ENCODE measurements around the gene KLF6. TPM values are rescaled to one million over a fixed set of nuclear protein-coding genes. Genes with fewer than 3 reads are reported as not detected.

Gene KLF6
- total RNA-seq (1,000 to 10,000 TPM in 1 of 5 experiments, 100 to 1,000 TPM in 4; 142 to 1,870 (median 168) TPM), polyA plus RNA-seq (100 to 1,000 TPM; 153 to 190 TPM), total RNA-seq (1,679 reads per million, percentile 100 among the genes with 10 or more reads in this experiment)

- DNase-seq (peak in 4 of 9 donors; percentile 51 to 60 (median 55)), ATAC-seq (no peak)
- peak within 1 kb of the TSS; percentile 98 to 99 (median 99) for H3K27ac Mint-ChIP-seq
- Histone ChIP-seq H3K4me3 (ENCODE audit: low read length) (peak within 1 kb of the TSS; percentile 92), H3K27me3 (ENCODE audit: control insufficient read depth in 2 of 2, insufficient read depth in 2 of 2, low read length in 2 of 2) (no peaks in the 10 kb centered on the region), H3K36me3 (ENCODE audit: control insufficient read depth in 2 of 3, insufficient read depth in 3 of 3, low read length in 3 of 3) (peaks cover under 1 to 33% (median 24%) of the 10 kb centered on the region in 3 experiments), H3K27ac (ENCODE audit: low read depth, low read length) (peak within 1 kb of the TSS; percentile 99), H3K4me1 (ENCODE audit: control insufficient read depth in 2 of 2, insufficient read depth in 2 of 2, low read length in 2 of 2) (peaks cover 28 to 37% of the 10 kb centered on the region in 2 donors), H3K9me3 (ENCODE audit: control insufficient read depth in 2 of 3, low read length in 3 of 3) (no peaks in the 10 kb centered on the region)
- peaks cover 0 to 14% (median 2%) of the 10 kb centered on the region in 11 donors for H3K9me3 Mint-ChIP-seq
- ChIA-PET POLR2A (interaction anchor here (0.7 to 6.6 kb wide), 54 partner anchors 8 to 1508 kb away, joined by 3 to 401 read pairs (median 5); partner anchors contain the start of gene PITRM1), CTCF (interaction anchor here (0.7 to 1.6 kb wide), 7 partner anchors 11 to 329 kb away, joined by 3 to 5 read pairs (median 4); no protein-coding TSS in a partner anchor)
- peak within 1 kb of the TSS; percentile 86 to 99 (median 96) for H3K4me3 Mint-ChIP-seq
- H3K36me3 Mint-ChIP-seq = peaks cover 18 to 49% (median 21%) of the 10 kb centered on the region in 5 donors
- peaks cover 28 to 58% (median 44%) of the 10 kb centered on the region in 7 donors for H3K4me1 Mint-ChIP-seq
- peaks cover 0 to 12% (median 0%) of the 10 kb centered on the region in 5 donors for H3K27me3 Mint-ChIP-seq
- intact Hi-C loops (cut with micrococcal nuclease) = loop anchor here (1.0 to 10.0 kb wide), 12 partner anchors 20 to 870 kb away; no protein-coding TSS in a partner anchor
Measured at GRCh38 chr10:3784510-3785250, at the start of gene KLF6. KLF6 (minus strand) TSS chr10:3785209; CDS start chr10:3785014, 195 bp downstream.

GRCh38 chr10:3834404-3834803 is 49.4 kb upstream of the KLF6 start:
- peaks cover 5 to 14% of the 10 kb centered on the region in 2 donors for H3K4me1 ChIP-seq (ENCODE audit: control insufficient read depth in 2 of 2, insufficient read depth in 2 of 2, low read length in 2 of 2)
- Mint-ChIP-seq H3K9me3 (peaks cover 0 to 2% (median 0%) of the 10 kb centered on the region in 11 donors), H3K4me3 (no peak overlapping the region), H3K27ac (peak overlapping the region in 1 of 9 donors; percentile 80), H3K36me3 (peaks cover 0 to 3% (median 0%) of the 10 kb centered on the region in 5 donors), H3K4me1 (peaks cover 0 to 69% (median 6%) of the 10 kb centered on the region in 7 donors), H3K27me3 (no peaks in the 10 kb centered on the region)
- DNase-seq = no peak
- no peak for ATAC-seq
- CTCF ChIA-PET = no interaction called here
- H3K9me3 ChIP-seq (ENCODE audit: control insufficient read depth in 2 of 3, low read length in 3 of 3) = no peaks in the 10 kb centered on the region
- no peaks in the 10 kb centered on the region for H3K36me3 ChIP-seq (ENCODE audit: control insufficient read depth in 2 of 3, insufficient read depth in 3 of 3, low read length in 3 of 3)
- H3K4me3 ChIP-seq (ENCODE audit: low read length) = no peak overlapping the region
- POLR2A ChIA-PET = interaction anchor here (0.7 to 6.0 kb wide), 2 partner anchors 50 to 56 kb away, joined by 3 to 44 read pairs; partner anchors contain the start of gene KLF6
- no peaks in the 10 kb centered on the region for H3K27me3 ChIP-seq (ENCODE audit: control insufficient read depth in 2 of 2, insufficient read depth in 2 of 2, low read length in 2 of 2)
- H3K27ac ChIP-seq (ENCODE audit: low read depth, low read length) = no peak overlapping the region
- intact Hi-C loops (cut with micrococcal nuclease) = no loop called here

- no peak overlapping the region for H3K27ac ChIP-seq (ENCODE audit: low read depth, low read length)
- H3K27me3 Mint-ChIP-seq = no peaks in the 10 kb centered on the region
- CTCF ChIA-PET = no interaction called here
- peaks cover 0 to 2% (median 0%) of the 10 kb centered on the region in 11 donors for H3K9me3 Mint-ChIP-seq
- peak overlapping the region in 2 of 9 donors; percentile 8 to 26 for H3K27ac Mint-ChIP-seq
- no peak overlapping the region for H3K4me3 ChIP-seq (ENCODE audit: low read length)
- peaks cover 9 to 78% (median 19%) of the 10 kb centered on the region in 7 donors for H3K4me1 Mint-ChIP-seq
- H3K4me3 Mint-ChIP-seq = no peak overlapping the region
- peaks cover 0 to 3% (median 0%) of the 10 kb centered on the region in 5 donors for H3K36me3 Mint-ChIP-seq
- H3K27me3 ChIP-seq (ENCODE audit: control insufficient read depth in 2 of 2, insufficient read depth in 2 of 2, low read length in 2 of 2) = no peaks in the 10 kb centered on the region
- no peaks in the 10 kb centered on the region for H3K36me3 ChIP-seq (ENCODE audit: control insufficient read depth in 2 of 3, insufficient read depth in 3 of 3, low read length in 3 of 3)
- no peak for ATAC-seq
- H3K4me1 ChIP-seq (ENCODE audit: control insufficient read depth in 2 of 2, insufficient read depth in 2 of 2, low read length in 2 of 2) = peaks cover 14 to 25% of the 10 kb centered on the region in 2 donors
- no peak for DNase-seq
- POLR2A ChIA-PET = interaction anchor here (6.0 kb wide), 1 partner anchor 49 kb away, joined by 44 read pairs; the partner anchor contains the start of gene KLF6
- intact Hi-C loops (cut with micrococcal nuclease) = no loop called here
- no peaks in the 10 kb centered on the region for H3K9me3 ChIP-seq (ENCODE audit: control insufficient read depth in 2 of 3, low read length in 3 of 3)
Measured at GRCh38 chr10:3833046-3833445, 48.0 kb upstream of the KLF6 start.

DNA sequence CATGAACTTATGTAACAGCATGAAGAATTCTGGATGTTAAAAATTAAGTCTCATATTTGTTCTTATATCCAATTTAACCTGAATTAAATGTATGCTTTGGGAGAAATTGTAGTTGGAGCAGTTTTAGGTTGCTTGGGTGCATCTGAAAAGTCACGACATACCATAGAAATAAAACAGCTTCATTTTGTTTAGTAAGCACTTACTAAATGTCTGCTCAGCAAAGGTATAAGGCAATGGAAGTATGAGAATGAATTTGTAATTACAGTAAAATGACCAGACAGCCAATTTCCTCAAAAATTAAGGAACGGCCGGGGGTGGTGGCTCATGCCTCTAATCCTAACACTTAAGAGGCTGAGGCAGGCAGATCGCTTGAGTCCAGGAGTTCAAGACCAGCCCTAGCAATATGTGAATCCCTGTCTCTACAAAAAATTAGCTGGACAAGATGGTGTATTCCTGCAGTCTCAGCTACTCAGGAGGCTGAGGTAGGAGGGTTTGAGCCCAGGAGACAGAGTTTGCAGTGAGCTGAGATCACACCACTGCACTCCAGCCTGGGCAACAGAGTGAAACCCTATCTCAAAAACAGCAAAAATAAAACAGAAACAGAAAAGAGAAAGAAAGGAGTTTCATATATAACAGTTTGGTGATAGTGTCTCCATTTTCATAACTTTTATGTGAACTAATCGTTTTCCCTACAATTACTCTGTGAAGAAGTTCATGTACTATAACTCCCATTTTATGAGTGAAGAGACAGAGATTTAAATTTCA is 47.2 kb upstream of the KLF6 start:
- ATAC-seq (no peak), DNase-seq (no peak)
- Mint-ChIP-seq H3K9me3 (peaks cover 0 to 2% (median 0%) of the 10 kb centered on the region in 11 donors), H3K4me3 (no peak overlapping the region), H3K27ac (peak overlapping the region in 3 of 9 donors; percentile 6 to 26 (median 23)), H3K27me3 (no peaks in the 10 kb centered on the region), H3K4me1 (peaks cover 12 to 82% (median 22%) of the 10 kb centered on the region in 7 donors), H3K36me3 (peaks cover 0 to 3% (median 0%) of the 10 kb centered on the region in 5 donors)
- H3K4me1 ChIP-seq (ENCODE audit: control insufficient read depth in 2 of 2, insufficient read depth in 2 of 2, low read length in 2 of 2) = peaks cover 15 to 25% of the 10 kb centered on the region in 2 donors
- H3K27ac ChIP-seq (ENCODE audit: low read depth, low read length) = no peak overlapping the region
- no peaks in the 10 kb centered on the region for H3K27me3 ChIP-seq (ENCODE audit: control insufficient read depth in 2 of 2, insufficient read depth in 2 of 2, low read length in 2 of 2)
- no peaks in the 10 kb centered on the region for H3K9me3 ChIP-seq (ENCODE audit: control insufficient read depth in 2 of 3, low read length in 3 of 3)
- H3K4me3 ChIP-seq (ENCODE audit: low read length) = no peak overlapping the region
- ChIA-PET POLR2A (interaction anchor here (5.9 kb wide), 1 partner anchor 49 kb away, joined by 91 read pairs; the partner anchor contains the start of gene KLF6), CTCF (no interaction called here)
- H3K36me3 ChIP-seq (ENCODE audit: control insufficient read depth in 2 of 3, insufficient read depth in 3 of 3, low read length in 3 of 3) = no peaks in the 10 kb centered on the region
- intact Hi-C loops (cut with micrococcal nuclease) = no loop called here

DNA sequence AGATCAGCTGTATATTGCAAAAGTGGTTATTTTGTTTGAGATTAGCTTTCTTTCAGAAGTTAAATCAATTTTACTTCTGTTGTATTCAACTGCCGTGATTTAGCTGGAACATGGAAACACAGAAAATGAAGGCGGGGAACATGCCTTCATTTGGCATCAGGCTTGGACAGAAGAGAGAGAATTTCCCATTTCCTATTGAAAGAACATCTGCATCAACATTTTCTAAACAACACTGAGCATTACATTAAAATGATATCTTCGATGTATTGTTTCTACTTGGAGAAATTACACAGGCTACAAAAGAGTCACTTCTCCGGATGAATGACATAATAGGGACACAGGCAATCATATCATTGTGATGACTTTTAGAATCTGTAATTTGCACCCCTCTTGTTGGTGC is 46.6 kb upstream of the KLF6 start:
- H3K36me3 Mint-ChIP-seq = peaks cover 0 to 3% (median 0%) of the 10 kb centered on the region in 5 donors
- Histone ChIP-seq H3K27ac (ENCODE audit: low read depth, low read length) (no peak overlapping the region), H3K4me1 (ENCODE audit: control insufficient read depth in 2 of 2, insufficient read depth in 2 of 2, low read length in 2 of 2) (peaks cover 15 to 25% of the 10 kb centered on the region in 2 donors), H3K9me3 (ENCODE audit: control insufficient read depth in 2 of 3, low read length in 3 of 3) (no peaks in the 10 kb centered on the region), H3K36me3 (ENCODE audit: control insufficient read depth in 2 of 3, insufficient read depth in 3 of 3, low read length in 3 of 3) (no peaks in the 10 kb centered on the region), H3K27me3 (ENCODE audit: control insufficient read depth in 2 of 2, insufficient read depth in 2 of 2, low read length in 2 of 2) (no peaks in the 10 kb centered on the region), H3K4me3 (ENCODE audit: low read length) (no peak overlapping the region)
- H3K27ac Mint-ChIP-seq = peak overlapping the region in 1 of 9 donors; percentile 26
- no peaks in the 10 kb centered on the region for H3K27me3 Mint-ChIP-seq
- no peak for ATAC-seq
- H3K9me3 Mint-ChIP-seq = peaks cover 0 to 2% (median 0%) of the 10 kb centered on the region in 11 donors
- DNase-seq = no peak
- ChIA-PET CTCF (no interaction called here), POLR2A (interaction anchor here (1.2 to 5.9 kb wide), 2 partner anchors 48 to 67 kb away, joined by 3 to 91 read pairs; partner anchors contain the start of gene KLF6)
- H3K4me3 Mint-ChIP-seq = no peak overlapping the region
- intact Hi-C loops (cut with micrococcal nuclease) = no loop called here
- H3K4me1 Mint-ChIP-seq = peaks cover 12 to 76% (median 22%) of the 10 kb centered on the region in 7 donors

GRCh38 chr10:3830946-3831345 is 45.9 kb upstream of the KLF6 start:
- H3K4me1 Mint-ChIP-seq = peaks cover 12 to 69% (median 22%) of the 10 kb centered on the region in 7 donors
- H3K4me3 Mint-ChIP-seq = peak overlapping the region in 1 of 10 donors; percentile 78
- Histone ChIP-seq H3K27ac (ENCODE audit: low read depth, low read length) (no peak overlapping the region), H3K9me3 (ENCODE audit: control insufficient read depth in 2 of 3, low read length in 3 of 3) (no peaks in the 10 kb centered on the region), H3K4me3 (ENCODE audit: low read length) (no peak overlapping the region), H3K4me1 (ENCODE audit: control insufficient read depth in 2 of 2, insufficient read depth in 2 of 2, low read length in 2 of 2) (peaks cover 15 to 19% of the 10 kb centered on the region in 2 donors), H3K36me3 (ENCODE audit: control insufficient read depth in 2 of 3, insufficient read depth in 3 of 3, low read length in 3 of 3) (no peaks in the 10 kb centered on the region), H3K27me3 (ENCODE audit: control insufficient read depth in 2 of 2, insufficient read depth in 2 of 2, low read length in 2 of 2) (no peaks in the 10 kb centered on the region)
- ChIA-PET CTCF (no interaction called here), POLR2A (interaction anchor here (1.2 to 5.9 kb wide), 3 partner anchors 11 to 66 kb away, joined by 3 to 91 read pairs (median 7); partner anchors contain the start of gene KLF6)
- H3K36me3 Mint-ChIP-seq = peaks cover 0 to 3% (median 0%) of the 10 kb centered on the region in 5 donors
- ATAC-seq (no peak), DNase-seq (no peak)
- intact Hi-C loops (cut with micrococcal nuclease) = no loop called here
- H3K27ac Mint-ChIP-seq = peak overlapping the region in 4 of 9 donors; percentile 67 to 90 (median 74)
- no peaks in the 10 kb centered on the region for H3K27me3 Mint-ChIP-seq
- H3K9me3 Mint-ChIP-seq = peaks cover 0 to 2% (median 0%) of the 10 kb centered on the region in 11 donors

Data from naive thymus-derived CD4-positive, alpha-beta T cell (primary cell).